Trophoblast cell (in vitro differentiated cells and primary cell): Measurements from ENCODE around the gene ABT1. TPM values are rescaled to one million over a fixed set of nuclear protein-coding genes. Genes with fewer than 3 reads are reported as not detected.
"Not testable (repeated sequence)": the region's sequence is repeated elsewhere in the genome, so short reads cannot be mapped to it uniquely, and the experiment has no call there.

Experiments used
- DNase-seq, 2 donors: peaks; one replicate each; pipeline ENCODE4 v3.0.0-alpha.2; 2016
- H2AFZ ChIP-seq: 2 replicates; pipeline ENCODE4 v1.6.1; 2013; ENCODE audit warnings: low read length, moderate library complexity, mild to moderate bottlenecking; ENCODE audit not compliant: insufficient read depth, poor library complexity
- H2AK5ac ChIP-seq: 2 replicates; pipeline ENCODE4 v1.6.1; 2013; ENCODE audit warnings: mild to moderate bottlenecking, low read length
- H2BK120ac ChIP-seq: 2 replicates; pipeline ENCODE4 v1.6.1; 2013; ENCODE audit warnings: low read length, mild to moderate bottlenecking, moderate library complexity; ENCODE audit not compliant: insufficient read depth, poor library complexity
- H2BK12ac ChIP-seq: 2 replicates; pipeline ENCODE4 v1.6.1; 2013; ENCODE audit warnings: mild to moderate bottlenecking, low read length, moderate library complexity
- H2BK5ac ChIP-seq: 2 replicates; pipeline ENCODE4 v1.6.1; 2013; ENCODE audit warnings: low read length, low read depth, moderate library complexity, mild to moderate bottlenecking; ENCODE audit not compliant: poor library complexity
- H3K14ac ChIP-seq: 2 replicates; pipeline ENCODE4 v1.6.1; 2013; ENCODE audit warnings: mild to moderate bottlenecking, low read length
- H3K18ac ChIP-seq: 2 replicates; pipeline ENCODE4 v1.6.1; 2013; ENCODE audit warnings: mild to moderate bottlenecking, low read length
- H3K23ac ChIP-seq: 2 replicates; pipeline ENCODE4 v1.6.1; 2013; ENCODE audit warnings: low read length
- H3K27ac ChIP-seq: 2 replicates; pipeline ENCODE4 v1.5.1; 2013; ENCODE audit warnings: low read depth, mild to moderate bottlenecking, inconsistent platforms, low read length, moderate library complexity
- H3K27me3 ChIP-seq: 2 replicates; pipeline ENCODE4 v1.6.1; 2013; ENCODE audit warnings: inconsistent platforms, mild to moderate bottlenecking, low read length, moderate library complexity; ENCODE audit not compliant: insufficient read depth
- H3K36me3 ChIP-seq, 2 experiments: 1 replicate in 1 of 2; 2 replicates in 1 of 2; pipeline ENCODE4 v1.6.1; 2013; ENCODE audit warnings: low read length in 2 of 2, mild to moderate bottlenecking in 2 of 2, moderate library complexity in 1 of 2; ENCODE audit not compliant: insufficient read depth in 2 of 2, control insufficient read depth in 1 of 2
- H3K4ac ChIP-seq: 2 replicates; pipeline ENCODE4 v1.6.1; 2013; ENCODE audit warnings: low read depth, mild to moderate bottlenecking, low read length, moderate library complexity
- H3K4me1 ChIP-seq, 2 experiments: 1 replicate in 1 of 2; 2 replicates in 1 of 2; pipeline ENCODE4 v1.6.1; 2013; ENCODE audit warnings: low read length in 2 of 2, mild to moderate bottlenecking in 2 of 2, moderate library complexity in 1 of 2; ENCODE audit not compliant: insufficient read depth in 2 of 2, control insufficient read depth in 1 of 2
- H3K4me2 ChIP-seq: 2 replicates; pipeline ENCODE4 v1.6.1; 2013; ENCODE audit warnings: inconsistent platforms, mild to moderate bottlenecking, low read length, moderate library complexity
- H3K4me3 ChIP-seq: 2 replicates; pipeline ENCODE4 v1.5.1; 2013; ENCODE audit warnings: mild to moderate bottlenecking, low read depth, low read length, inconsistent platforms
- H3K79me1 ChIP-seq: one replicate; pipeline ENCODE4 v1.6.1; 2013; ENCODE audit warnings: low read length
- H3K79me2 ChIP-seq: 2 replicates; pipeline ENCODE4 v1.6.1; 2013; ENCODE audit warnings: low read length, mild to moderate bottlenecking; ENCODE audit not compliant: control insufficient read depth, insufficient read depth, poor library complexity
- H3K9ac ChIP-seq: 2 replicates; pipeline ENCODE4 v1.6.1; 2013; ENCODE audit warnings: mild to moderate bottlenecking, low read length
- H3K9me3 ChIP-seq: 2 replicates; pipeline ENCODE4 v1.6.1; 2013; ENCODE audit warnings: low read depth, mild to moderate bottlenecking, control low read depth, inconsistent platforms, low read length; ENCODE audit not compliant: insufficient read depth
- H4K12ac ChIP-seq: 2 replicates; pipeline ENCODE4 v1.6.1; 2013; ENCODE audit warnings: low read depth, mild to moderate bottlenecking, low read length, moderate library complexity
- H4K8ac ChIP-seq: 2 replicates; pipeline ENCODE4 v1.6.1; 2013; ENCODE audit warnings: low read depth, mild to moderate bottlenecking, low read length, moderate library complexity
- H4K91ac ChIP-seq: one replicate; pipeline ENCODE4 v1.6.1; 2013; ENCODE audit warnings: low read depth, mild to moderate bottlenecking, low read length, moderate library complexity
- WGBS: extraction: QIAGEN DNeasy Blood & Tissue Kit; methylation state at CpG from one replicate; pipeline ENCODE4 v1.1.7; 2013; ENCODE audit warnings: missing lambda C conversion rate; ENCODE audit not compliant: insufficient read length, insufficient coverage; ENCODE audit errors: extremely low coverage; 5-methylcytosine and 5-hydroxymethylcytosine counted together
- polyA plus RNA-seq: library from polyadenylated mRNA; stranded (reverse); fragments of 200-250 nt; gene quantifications from 2 replicates; pipeline ENCODE4 v1.2.3, GENCODE V29; 2013

The ABT1 gene
- 18.2 and 18.3 TPM in 2 replicates for polyA plus RNA-seq

DNA sequence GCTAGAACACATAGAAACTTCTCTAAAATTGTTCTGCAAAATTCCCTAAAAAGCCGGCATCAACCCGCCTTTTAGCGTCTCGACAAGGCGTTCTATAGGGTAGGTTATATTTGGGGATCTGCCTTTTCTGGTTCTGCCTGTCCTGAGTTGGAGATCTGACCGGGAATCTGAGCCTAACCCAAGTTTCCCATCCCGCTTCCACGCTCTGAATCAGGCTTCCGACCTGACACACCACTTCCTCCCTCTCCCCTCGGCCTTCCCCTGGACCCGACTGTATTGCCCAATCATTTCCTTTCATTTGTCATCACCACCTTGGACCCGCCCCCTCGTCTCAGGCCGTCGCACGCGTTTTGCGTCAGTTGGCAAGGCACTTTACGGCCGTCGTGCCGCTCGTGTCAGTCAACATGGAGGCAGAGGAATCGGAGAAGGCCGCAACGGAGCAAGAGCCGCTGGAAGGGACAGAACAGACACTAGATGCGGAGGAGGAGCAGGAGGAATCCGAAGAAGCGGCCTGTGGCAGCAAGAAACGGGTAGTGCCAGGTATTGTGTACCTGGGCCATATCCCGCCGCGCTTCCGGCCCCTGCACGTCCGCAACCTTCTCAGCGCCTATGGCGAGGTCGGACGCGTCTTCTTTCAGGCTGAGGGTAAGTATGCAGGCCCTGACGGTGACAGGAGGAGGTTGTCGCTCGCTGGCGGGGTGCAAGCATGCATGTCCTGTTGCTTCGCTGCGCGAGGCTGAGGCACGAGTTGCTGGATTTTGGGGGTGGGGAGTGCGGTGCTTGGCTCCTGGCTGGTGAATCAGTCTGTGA lies at the start of gene ABT1:
Gene ABT1 (plus strand): TSS at position 375 of the 810 bp plus-strand sequence. CDS start 30 bp downstream, at position 405.
- peaks cover 3 to 9% of the 10 kb centered on the region in 2 experiments for H3K4me1 ChIP-seq
- no CpG with 5 or more reads among the region's 51 CpGs for WGBS
- peak within 1 kb of the TSS; percentile 80 for H2AFZ ChIP-seq
- H3K9me3 ChIP-seq: no peaks in the 10 kb centered on the region
- H4K8ac ChIP-seq: peak within 1 kb of the TSS; percentile 100
- peaks cover 5% of the 10 kb centered on the region for H3K79me1 ChIP-seq
- H3K4me3 ChIP-seq: peak within 1 kb of the TSS; percentile 99
- H3K27ac ChIP-seq: peak within 1 kb of the TSS; percentile 21
- peak within 1 kb of the TSS; percentile 96 for H4K12ac ChIP-seq
- DNase-seq: peak; percentile 97 to 100
- peak within 1 kb of the TSS; percentile 99 for H3K4ac ChIP-seq
- peak within 1 kb of the TSS; percentile 75 for H4K91ac ChIP-seq
- peak within 1 kb of the TSS; percentile 71 for H2BK5ac ChIP-seq
- peak within 1 kb of the TSS; percentile 72 for H3K14ac ChIP-seq
- H2BK12ac ChIP-seq: no peak within 1 kb of the TSS
- peak within 1 kb of the TSS; percentile 94 for H3K18ac ChIP-seq
- no peaks in the 10 kb centered on the region for H3K27me3 ChIP-seq
- peak within 1 kb of the TSS; percentile 97 for H3K4me2 ChIP-seq
- H3K9ac ChIP-seq: peak within 1 kb of the TSS; percentile 97
- H2AK5ac ChIP-seq: peak within 1 kb of the TSS; percentile 84
- peaks cover 6% of the 10 kb centered on the region for H3K79me2 ChIP-seq
- H3K23ac ChIP-seq: no peak within 1 kb of the TSS
- H3K36me3 ChIP-seq: peaks cover 9 to 15% of the 10 kb centered on the region in 2 experiments
- peak within 1 kb of the TSS; percentile 62 for H2BK120ac ChIP-seq

DNA sequence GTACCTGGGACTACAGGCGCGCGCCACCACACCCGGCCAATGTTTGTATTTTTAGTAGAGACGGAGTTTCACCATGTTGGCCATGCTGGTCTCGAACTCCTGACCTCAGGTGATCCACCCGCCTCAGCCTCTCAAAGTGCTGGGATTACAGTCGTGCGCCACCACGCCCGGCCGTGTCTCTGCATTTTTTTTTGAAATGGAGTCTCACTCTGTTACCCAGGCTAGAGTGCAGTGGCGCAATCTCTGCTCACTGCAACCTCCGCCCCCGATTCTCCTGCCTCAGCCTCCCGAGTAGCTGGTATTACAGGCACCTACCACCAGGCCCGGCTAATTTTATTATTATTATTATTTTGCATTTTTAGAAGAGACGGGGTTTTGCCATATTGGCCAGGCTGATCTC lies 49.4 kb upstream of the ABT1 start:
- H4K12ac ChIP-seq, H2BK5ac ChIP-seq, H3K27ac ChIP-seq, H3K36me3 ChIP-seq, H3K18ac ChIP-seq, H3K79me1 ChIP-seq, DNase-seq, H3K4me3 ChIP-seq, H3K27me3 ChIP-seq, H3K4me2 ChIP-seq, H4K8ac ChIP-seq, H2BK120ac ChIP-seq, H2AK5ac ChIP-seq, H3K9me3 ChIP-seq, H3K9ac ChIP-seq, H3K4ac ChIP-seq, H3K14ac ChIP-seq, H3K23ac ChIP-seq, H3K79me2 ChIP-seq, H2AFZ ChIP-seq, H3K4me1 ChIP-seq, H2BK12ac ChIP-seq, H4K91ac ChIP-seq: not testable (repeated sequence)
- WGBS: no CpG with 5 or more reads among the region's 18 CpGs

DNA sequence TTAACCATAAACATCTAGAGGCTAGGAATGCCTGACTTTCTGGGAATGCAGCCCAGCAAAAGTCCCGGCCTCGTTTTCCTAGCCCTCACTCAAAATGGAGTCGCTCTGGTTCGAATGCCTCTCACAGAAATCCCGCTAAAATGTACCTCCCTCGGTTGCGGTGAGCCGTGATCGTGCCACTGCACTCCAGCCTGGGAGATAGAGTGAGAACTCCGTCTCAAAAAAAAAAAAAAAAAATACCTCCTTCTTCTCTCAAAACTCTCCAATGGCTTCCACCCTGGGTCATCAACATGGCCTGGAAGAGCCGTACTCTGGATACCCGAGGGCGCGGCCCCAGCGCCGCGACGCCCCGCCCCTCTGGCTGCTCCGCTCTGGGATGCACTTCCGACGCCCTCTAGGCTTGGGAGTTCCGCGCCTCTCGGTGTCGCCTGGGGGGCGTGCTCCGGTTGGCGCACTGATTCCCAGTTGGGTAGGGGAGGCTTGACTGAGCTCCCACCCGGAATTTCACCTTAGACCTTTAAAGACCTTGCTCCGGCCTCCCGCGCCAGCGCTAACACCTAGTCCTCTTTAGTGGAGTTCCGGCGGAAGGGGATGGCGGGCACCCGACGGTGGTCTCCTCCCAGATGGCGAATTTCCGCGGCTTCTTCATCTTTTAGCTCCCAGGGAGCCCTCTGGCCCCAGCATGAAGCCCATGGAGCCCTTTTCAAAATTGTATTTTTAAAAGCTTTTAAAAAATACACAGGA lies 46.3 kb upstream of the ABT1 start:
- no peaks in the 10 kb centered on the region for H3K4me1 ChIP-seq
- no peak overlapping the region for H3K14ac ChIP-seq
- no CpG with 5 or more reads among the region's 42 CpGs for WGBS
- no peak overlapping the region for H3K23ac ChIP-seq
- no peak overlapping the region for H2AK5ac ChIP-seq
- H3K27ac ChIP-seq: no peak overlapping the region
- H3K4ac ChIP-seq: no peak overlapping the region
- no peak overlapping the region for H3K9ac ChIP-seq
- peak overlapping the region; percentile 48 for H4K91ac ChIP-seq
- peak; percentile 50 to 71 for DNase-seq
- H3K4me3 ChIP-seq: peak overlapping the region; percentile 75
- no peak overlapping the region for H4K12ac ChIP-seq
- H3K18ac ChIP-seq: no peak overlapping the region
- peaks cover 2 to 5% of the 10 kb centered on the region in 2 experiments for H3K36me3 ChIP-seq
- H2BK12ac ChIP-seq: no peak overlapping the region
- no peaks in the 10 kb centered on the region for H3K9me3 ChIP-seq
- H2BK5ac ChIP-seq: no peak overlapping the region
- H3K4me2 ChIP-seq: peak overlapping the region; percentile 66
- H3K79me2 ChIP-seq: no peaks in the 10 kb centered on the region
- H3K27me3 ChIP-seq: no peaks in the 10 kb centered on the region
- H2AFZ ChIP-seq: peak overlapping the region; percentile 9
- peaks cover 1% of the 10 kb centered on the region for H3K79me1 ChIP-seq
- H2BK120ac ChIP-seq: no peak overlapping the region
- peak overlapping the region; percentile 13 for H4K8ac ChIP-seq

DNA sequence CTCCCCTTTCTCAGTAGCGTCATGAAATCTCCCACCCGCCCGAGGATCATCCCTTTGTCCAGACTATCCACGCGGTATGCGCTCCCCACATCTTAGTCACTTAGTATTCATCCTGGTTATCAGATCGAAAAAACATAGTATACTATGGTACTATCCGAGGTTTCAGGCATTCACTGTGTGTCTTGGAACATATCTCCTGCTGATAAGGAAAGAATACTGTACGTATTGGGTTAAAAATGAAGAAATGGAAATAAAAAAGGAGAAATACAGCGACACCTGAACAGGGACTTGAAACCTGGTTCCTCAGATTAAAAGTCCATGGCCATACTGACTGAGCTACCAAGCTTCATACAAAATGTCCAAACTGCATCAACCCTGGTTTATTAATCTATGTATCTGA lies 44.5 kb upstream of the ABT1 start:
- H3K9me3 ChIP-seq: no peaks in the 10 kb centered on the region
- WGBS: no CpG with 5 or more reads among the region's 10 CpGs
- H4K8ac ChIP-seq: no peak overlapping the region
- no peak overlapping the region for H3K27ac ChIP-seq
- H3K79me2 ChIP-seq: no peaks in the 10 kb centered on the region
- H3K9ac ChIP-seq: no peak overlapping the region
- no peak overlapping the region for H3K4me3 ChIP-seq
- no peak overlapping the region for H2AFZ ChIP-seq
- no peaks in the 10 kb centered on the region for H3K4me1 ChIP-seq
- H3K36me3 ChIP-seq: no peaks in the 10 kb centered on the region
- H3K79me1 ChIP-seq: peaks cover 1% of the 10 kb centered on the region
- H3K23ac ChIP-seq: no peak overlapping the region
- no peak overlapping the region for H3K14ac ChIP-seq
- H3K4ac ChIP-seq: no peak overlapping the region
- no peak overlapping the region for H4K91ac ChIP-seq
- no peak overlapping the region for H2AK5ac ChIP-seq
- H3K27me3 ChIP-seq: no peaks in the 10 kb centered on the region
- no peak overlapping the region for H3K4me2 ChIP-seq
- no peak overlapping the region for H2BK12ac ChIP-seq
- no peak overlapping the region for H4K12ac ChIP-seq
- H2BK120ac ChIP-seq: no peak overlapping the region
- H3K18ac ChIP-seq: no peak overlapping the region
- DNase-seq: peak in 1 of 2 donors; percentile 59
- H2BK5ac ChIP-seq: no peak overlapping the region
